Keratinocyte (primary cell): ENCODE measurements around the gene RTL9. TPM values are rescaled to one million over a fixed set of nuclear protein-coding genes. Genes with fewer than 3 reads are reported as not detected.
A peak's percentile ranks its signal among the peaks of the same experiment; 100 is the strongest.

ENCODE experiments used
- DNase-seq: peaks from one replicate; pipeline ENCODE4 v3.0.0-alpha.2; 2011; ENCODE audit warnings: low read depth, missing footprints, low spot score
- FAIRE-seq: peaks from 2 replicates; lab custom pipeline; 2011; peaks lifted over from hg19 to GRCh38; lab: Jason Lieb, UNC
- H2AFZ ChIP-seq: 2 replicates; pipeline ENCODE4 v1.6.0; 2012; ENCODE audit warnings: low read length, control low read depth, inconsistent platforms; ENCODE audit not compliant: control insufficient read depth
- H3K27ac ChIP-seq: 2 replicates; pipeline ENCODE4 v1.5.1; 2011; ENCODE audit warnings: low read length; ENCODE audit not compliant: control insufficient read depth, insufficient read depth
- H3K27me3 ChIP-seq: 3 replicates; pipeline ENCODE4 v1.6.0; 2011; ENCODE audit warnings: low read length; ENCODE audit not compliant: control insufficient read depth, insufficient read depth; ENCODE audit errors: extremely low read depth
- H3K36me3 ChIP-seq, 2 experiments: 2 replicates in 1 of 2; 3 replicates in 1 of 2; pipeline ENCODE4 v1.5.1; 2011; ENCODE audit warnings: low read length in 2 of 2, mild to moderate bottlenecking in 1 of 2; ENCODE audit not compliant: control insufficient read depth in 2 of 2, insufficient read depth in 2 of 2; ENCODE audit errors: extremely low read depth in 1 of 2
- H3K4me1 ChIP-seq: 3 replicates; pipeline ENCODE4 v1.5.1; 2011; ENCODE audit warnings: low read length; ENCODE audit not compliant: control insufficient read depth, insufficient read depth; ENCODE audit errors: extremely low read depth
- H3K4me2 ChIP-seq: 3 replicates; pipeline ENCODE4 v1.6.0; 2011; ENCODE audit warnings: low read depth, low read length; ENCODE audit not compliant: control insufficient read depth, insufficient read depth; ENCODE audit errors: extremely low read depth
- H3K4me3 ChIP-seq, 3 experiments: fragments of 200-600 bp in 1 of 3; sonication (generic) in 1 of 3; 2 replicates in 2 of 3; 3 replicates in 1 of 3; pipeline ENCODE4 v1.5.1; 2011 to 2016; ENCODE audit warnings: low read length in 3 of 3, mild to moderate bottlenecking in 3 of 3, control low read depth in 2 of 3, inconsistent platforms in 1 of 3, low read depth in 1 of 3, mixed read lengths in 1 of 3, mixed run types in 1 of 3, moderate library complexity in 1 of 3; ENCODE audit not compliant: control insufficient read depth in 2 of 3, insufficient read depth in 2 of 3; ENCODE audit errors: extremely low read depth in 1 of 3
- H3K79me2 ChIP-seq: 2 replicates; pipeline ENCODE4 v1.6.0; 2012; ENCODE audit warnings: low read length; ENCODE audit not compliant: control insufficient read depth, insufficient read depth
- H3K9ac ChIP-seq: 3 replicates; pipeline ENCODE4 v1.6.0; 2011; ENCODE audit warnings: low read length; ENCODE audit not compliant: control insufficient read depth, insufficient read depth; ENCODE audit errors: extremely low read depth
- H3K9me1 ChIP-seq: 3 replicates; pipeline ENCODE4 v1.6.0; 2011; ENCODE audit warnings: low read length; ENCODE audit not compliant: control insufficient read depth, insufficient read depth; ENCODE audit errors: extremely low read depth
- H3K9me3 ChIP-seq: 2 replicates; pipeline ENCODE4 v1.5.1; 2012; ENCODE audit warnings: low read depth, low read length; ENCODE audit not compliant: control insufficient read depth
- H4K20me1 ChIP-seq: 3 replicates; pipeline ENCODE4 v1.6.0; 2011; ENCODE audit warnings: low read length; ENCODE audit not compliant: control insufficient read depth, insufficient read depth; ENCODE audit errors: extremely low read depth
- CTCF ChIP-seq, 3 experiments: IDR thresholded peaks in 1 of 3; conservative IDR thresholded peaks in 1 of 3; optimal IDR thresholded peaks in 1 of 3; 2 replicates in 2 of 3; 3 replicates in 1 of 3; pipeline versions ENCODE3 to v1.5.1; 2011; ENCODE audit warnings: low read length in 3 of 3, mild to moderate bottlenecking in 3 of 3, moderate library complexity in 2 of 3, control low read depth in 1 of 3, inconsistent platforms in 1 of 3; ENCODE audit not compliant: insufficient read depth in 2 of 3; ENCODE audit errors: extremely low read depth in 1 of 3
- EZH2 ChIP-seq: IDR thresholded peaks from one replicate; pipeline ENCODE4 v1.6.1; 2012; ENCODE audit warnings: inconsistent platforms, mild to moderate bottlenecking, low read length, moderate library complexity
- dilution Hi-C: fragments of 300-500 bp; cut with MboI; formaldehyde crosslinking; loops from one replicate; pipeline ENCODE4 v1.7.0; 2020; ENCODE audit warnings: low sequenced_read_pairs; ENCODE audit not compliant: extremely low pct_ligation_motif_present
- polyA plus RNA-seq, 5 experiments: library from polyadenylated mRNA; depleted of rRNA in 3 of 5; stranded (reverse) in 3 of 5; stranded (forward) in 1 of 5; unstranded in 1 of 5; fragments of >200 nt; gene quantifications; 1 replicate in 1 of 5; 2 replicates in 3 of 5; 3 replicates in 1 of 5; pipeline versions ENCODE4 v1.2.1 to v1.2.3, GENCODE V29; 2011 to 2012; ENCODE audit warnings: missing spikeins in 2 of 5, low read depth in 1 of 5, low replicate concordance in 1 of 5

RTL9 gene
- polyA plus RNA-seq, 1 donor (not counting 4 experiments of a cell fraction or from before 2014, with no cell fraction given): 0.13 TPM

- DNase-seq (no peak), FAIRE-seq (peak; percentile 49)
- H2AFZ ChIP-seq: no peak overlapping the region
- H3K4me1 ChIP-seq: no peaks in the 10 kb centered on the region
- H3K79me2 ChIP-seq: no peaks in the 10 kb centered on the region
- no peak overlapping the region for H3K4me3 ChIP-seq
- H3K9me1 ChIP-seq: no peaks in the 10 kb centered on the region
- dilution Hi-C loops: no loop called here
- H3K27me3 ChIP-seq: no peaks in the 10 kb centered on the region
- H4K20me1 ChIP-seq: no peaks in the 10 kb centered on the region
- no peaks in the 10 kb centered on the region for H3K36me3 ChIP-seq
- TF ChIP-seq EZH2 (no peak), CTCF (optimal IDR thresholded peaks at IDR 0.05 in 1 of 3, IDR thresholded peaks at IDR 0.05 in 1 of 3, conservative IDR thresholded peaks at IDR 0.05 in 1 of 3; ENCODE audit: extremely low read depth in 1 of 3, insufficient read depth in 2 of 3, low read length in 3 of 3) (peak in 1 of 3 experiments; percentile 25)
- no peaks in the 10 kb centered on the region for H3K9me3 ChIP-seq
- H3K9ac ChIP-seq: no peak overlapping the region
- H3K4me2 ChIP-seq: no peak overlapping the region
- H3K27ac ChIP-seq: no peak overlapping the region
These were observed 12.0 kb upstream of the RTL9 start for GRCh38 chrX:110346681-110347080.

DNA sequence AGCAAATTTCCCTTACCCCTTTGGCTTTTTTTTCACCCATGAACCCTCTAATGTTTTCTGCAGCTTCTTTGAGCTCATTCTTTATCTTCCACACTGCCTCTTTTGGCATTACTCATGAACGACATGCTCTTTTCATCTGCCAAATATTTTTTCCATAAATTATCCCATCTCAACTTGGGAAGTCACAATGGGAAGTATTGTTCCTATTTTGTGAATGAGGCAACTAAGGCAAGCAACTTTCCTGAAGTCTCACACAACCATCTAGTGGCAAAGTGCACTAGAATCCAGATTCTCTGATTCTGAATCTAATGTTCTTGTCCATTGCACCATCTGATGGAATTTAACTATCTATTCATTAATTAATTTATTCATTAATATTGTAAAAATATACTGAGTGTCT is 625 bp downstream of the RTL9 start:
- no peak overlapping the region for H3K4me3 ChIP-seq
- DNase-seq: no peak

More for the DNA sequence above, 625 bp downstream of the RTL9 start:
- Histone ChIP-seq H4K20me1 (no peaks in the 10 kb centered on the region), H3K27ac (no peak overlapping the region), H3K9ac (no peak overlapping the region), H3K79me2 (no peaks in the 10 kb centered on the region), H2AFZ (no peak overlapping the region), H3K4me2 (no peak overlapping the region), H3K36me3 (no peaks in the 10 kb centered on the region), H3K27me3 (no peaks in the 10 kb centered on the region), H3K9me3 (no peaks in the 10 kb centered on the region), H3K4me1 (no peaks in the 10 kb centered on the region), H3K9me1 (no peaks in the 10 kb centered on the region)
- dilution Hi-C loops: no loop called here
- no peak for TF ChIP-seq EZH2
- no peak for TF ChIP-seq CTCF (optimal IDR thresholded peaks at IDR 0.05 in 1 of 3, IDR thresholded peaks at IDR 0.05 in 1 of 3, conservative IDR thresholded peaks at IDR 0.05 in 1 of 3; ENCODE audit: extremely low read depth in 1 of 3, insufficient read depth in 2 of 3, low read length in 3 of 3)
- no peak for FAIRE-seq
